GM18858 (cell line): ENCODE results near the gene EPHB2.
"Not testable (repeated sequence)": the region's sequence is repeated elsewhere in the genome, so short reads cannot be mapped to it uniquely, and the experiment has no call there.

Source experiments
- ATAC-seq: cut with Tn5 transposase; IDR thresholded peaks from one replicate; pipeline ENCODE4 v1.9.1; 2021; ENCODE audit not compliant: unreplicated experiment

EPHB2 gene

GRCh38 chr1:22831729-22832413, 121.2 kb downstream of the EPHB2 start:
- ATAC-seq, result no peak

DNA sequence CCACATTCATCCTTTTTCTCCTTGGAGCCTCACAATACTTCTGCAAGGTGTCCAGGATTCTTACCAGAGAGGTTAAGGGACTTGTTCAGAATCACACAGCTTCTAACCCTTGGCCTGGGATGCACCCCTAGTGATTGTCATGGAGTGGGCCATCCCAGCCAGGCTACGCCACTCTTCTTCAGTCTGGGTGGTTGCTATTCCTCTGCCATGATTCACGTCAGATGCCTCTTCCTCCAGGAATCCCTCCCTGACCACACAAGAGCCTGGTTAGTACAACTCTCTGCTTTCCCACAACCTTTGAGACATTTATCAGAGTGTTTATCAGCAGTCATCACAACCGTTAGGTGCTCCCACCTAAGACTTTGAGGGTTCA, 121.8 kb downstream of the EPHB2 start:
- ATAC-seq, result no peak

GRCh38 chr1:22833699-22834098, 123.1 kb downstream of the EPHB2 start:
- ATAC-seq, result no peak

DNA sequence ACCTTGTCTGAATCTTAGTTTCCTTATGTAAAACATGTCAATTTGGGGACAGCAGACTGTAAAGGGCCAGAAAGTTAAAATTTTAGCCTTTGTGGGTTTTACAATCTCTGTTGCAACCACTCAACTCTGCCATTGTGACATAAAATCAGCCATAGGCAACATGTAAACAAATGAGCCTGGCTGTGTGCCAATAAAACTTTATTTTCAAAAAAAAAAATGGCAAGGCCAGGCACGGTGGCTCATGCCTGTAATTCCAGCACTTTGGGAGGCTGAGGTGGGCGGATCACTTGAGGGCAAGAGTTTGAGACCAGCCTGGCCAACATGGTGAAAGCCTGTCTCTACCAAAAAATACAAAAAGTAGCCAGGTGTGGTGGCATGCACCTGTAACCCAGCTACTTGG, 123.8 kb downstream of the EPHB2 start:
- not testable (repeated sequence) for ATAC-seq

DNA sequence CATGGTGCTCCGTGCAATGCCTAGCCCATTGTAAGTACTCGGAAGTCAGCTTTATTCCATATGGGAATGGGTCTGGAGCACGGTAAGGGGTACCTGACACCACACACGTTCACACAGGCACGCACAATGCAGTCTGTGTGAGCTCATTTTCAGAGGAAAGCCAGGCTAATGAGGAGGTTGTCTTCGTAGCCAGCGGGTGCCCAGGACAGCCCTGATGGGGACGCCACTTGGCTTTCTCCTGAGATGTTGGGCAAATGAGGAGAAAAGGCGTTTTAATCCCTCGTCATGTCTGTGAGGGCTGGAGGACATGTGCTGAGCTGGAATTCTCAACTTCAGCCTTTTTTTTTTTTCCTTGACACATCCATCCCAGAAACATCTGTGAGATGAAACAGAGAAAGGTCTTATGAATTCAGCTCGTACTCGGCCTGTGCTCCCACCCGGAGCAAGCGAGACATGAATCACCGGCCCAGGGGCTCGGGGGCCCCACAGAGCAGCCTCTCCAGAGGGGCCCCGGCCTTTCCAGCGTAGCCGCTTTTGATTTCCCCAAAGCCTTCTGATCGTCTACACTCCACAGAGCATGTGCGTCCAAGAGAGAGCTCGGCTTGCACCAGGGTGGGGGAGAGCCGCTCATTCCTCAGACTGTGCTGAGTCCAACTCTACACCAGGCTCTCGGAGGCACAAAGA, 125.1 kb downstream of the EPHB2 start:
- no peak for ATAC-seq

DNA sequence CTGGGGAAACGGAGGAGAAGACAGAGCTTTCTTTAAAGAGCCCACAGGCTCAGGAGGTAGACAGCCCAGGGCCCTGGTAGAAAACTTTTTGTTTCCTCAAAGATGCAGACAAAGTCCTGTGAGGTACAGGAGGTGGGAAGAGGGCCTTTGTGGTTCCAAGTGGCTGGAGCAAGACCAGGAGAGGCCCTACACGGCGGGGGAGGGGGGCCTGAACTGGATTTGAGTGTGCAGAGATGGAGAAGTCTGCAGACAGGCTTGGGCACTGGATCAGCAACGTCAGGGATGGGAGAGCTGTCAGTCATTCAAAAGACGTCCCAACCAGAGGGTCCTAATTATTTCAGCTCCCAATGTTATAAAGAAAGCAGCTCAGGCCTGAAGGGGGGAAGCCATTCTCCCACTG, 126.2 kb downstream of the EPHB2 start:
- ATAC-seq, result no peak

DNA sequence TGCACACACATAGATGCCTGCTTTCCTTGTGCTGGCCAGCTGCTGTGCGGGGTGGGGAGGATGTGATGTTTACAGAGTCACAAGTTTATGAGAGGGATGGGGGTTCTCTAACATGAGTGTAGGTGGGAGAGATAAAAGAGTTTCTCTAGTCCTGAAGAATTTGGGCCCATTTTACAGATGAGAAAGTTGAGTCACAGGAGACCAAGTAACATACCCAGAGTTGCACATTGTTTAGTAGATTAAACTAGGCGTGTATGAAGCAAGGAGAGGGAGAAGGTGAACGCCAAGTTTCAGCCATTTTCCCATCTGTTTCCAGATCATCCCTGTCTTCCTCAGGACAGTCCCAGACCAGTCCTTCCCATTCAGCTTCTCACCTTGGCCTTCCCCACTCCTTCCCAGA, 126.7 kb downstream of the EPHB2 start:
- no peak for ATAC-seq

DNA sequence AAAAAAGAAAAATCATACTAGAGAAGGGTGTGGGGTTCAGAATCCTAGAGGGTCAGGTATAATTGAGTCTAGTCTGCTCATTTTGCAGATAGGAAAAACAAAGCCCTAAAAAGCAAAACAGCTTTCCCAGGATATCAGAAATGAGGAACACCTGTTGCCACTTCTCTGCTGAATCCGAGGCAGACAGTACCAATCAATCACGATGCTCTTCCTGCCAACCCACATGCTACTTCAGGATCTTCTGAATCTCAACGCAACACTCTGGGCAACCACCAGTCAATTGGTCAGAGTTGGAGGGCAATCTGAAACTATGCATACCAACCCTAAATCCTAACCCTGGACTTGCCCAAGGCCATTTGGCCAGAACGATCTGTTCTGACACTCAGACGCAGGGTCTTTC, 128.3 kb downstream of the EPHB2 start:
- no peak for ATAC-seq

- no peak for ATAC-seq
Measured at GRCh38 chr1:22839806-22840205, 129.2 kb downstream of the EPHB2 start.

DNA sequence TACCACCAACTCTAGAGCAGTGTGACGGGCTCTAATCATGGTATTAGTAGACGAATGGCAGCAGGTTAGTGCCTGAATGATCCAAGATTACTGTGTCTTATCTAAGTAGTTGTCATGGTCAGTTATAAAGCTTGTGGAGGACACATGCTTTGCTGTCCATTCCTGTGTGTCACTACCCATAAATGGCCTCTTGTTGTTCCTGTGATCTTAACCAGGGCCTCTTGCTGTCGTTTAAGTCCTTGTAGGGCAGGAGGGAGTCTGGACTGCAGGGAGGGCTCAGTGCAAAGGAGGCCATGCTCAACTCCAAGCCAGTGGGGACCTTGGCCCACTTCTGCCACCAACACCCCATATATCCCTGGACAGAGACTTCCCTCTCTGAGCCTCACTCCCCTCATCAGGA, 130.5 kb downstream of the EPHB2 start:
- no peak for ATAC-seq

GRCh38 chr1:22841860-22842281, 131.2 kb downstream of the EPHB2 start:
- no peak for ATAC-seq

DNA sequence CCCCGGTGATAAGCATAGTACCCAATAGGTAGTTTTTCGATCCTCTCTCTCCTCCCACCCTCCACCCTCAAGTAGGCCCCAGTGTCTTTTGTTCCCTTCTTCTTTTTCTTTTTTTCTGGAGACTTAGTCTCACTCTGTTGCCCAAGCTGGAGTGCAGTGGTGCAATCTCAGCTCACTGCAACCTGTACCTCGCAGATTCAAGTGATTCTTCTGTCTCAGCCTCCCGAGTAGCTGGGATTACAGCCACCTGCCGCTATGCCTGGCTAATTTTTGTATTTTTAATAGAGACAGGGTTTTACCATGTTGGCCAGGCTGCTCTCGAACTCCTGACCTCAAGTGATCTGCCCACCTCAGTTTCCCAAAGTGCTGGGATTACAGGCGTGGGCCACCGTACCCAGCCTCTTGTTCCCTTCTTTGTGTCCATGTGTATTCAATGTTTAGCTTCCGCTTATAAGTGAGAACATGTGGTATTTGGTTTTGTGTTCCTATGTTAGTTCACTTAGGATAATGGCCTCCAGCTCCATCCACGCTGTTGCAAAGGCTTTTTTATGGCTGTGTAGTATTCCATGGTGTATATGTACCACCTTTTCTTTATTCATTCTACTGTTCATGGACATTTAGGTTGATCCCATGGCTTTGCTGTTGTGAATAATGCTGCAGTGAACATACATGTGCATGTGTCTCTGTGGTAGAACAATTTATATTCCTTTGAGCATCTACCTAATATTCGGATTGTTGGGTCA, 133.0 kb downstream of the EPHB2 start:
- ATAC-seq, result not testable (repeated sequence)

DNA sequence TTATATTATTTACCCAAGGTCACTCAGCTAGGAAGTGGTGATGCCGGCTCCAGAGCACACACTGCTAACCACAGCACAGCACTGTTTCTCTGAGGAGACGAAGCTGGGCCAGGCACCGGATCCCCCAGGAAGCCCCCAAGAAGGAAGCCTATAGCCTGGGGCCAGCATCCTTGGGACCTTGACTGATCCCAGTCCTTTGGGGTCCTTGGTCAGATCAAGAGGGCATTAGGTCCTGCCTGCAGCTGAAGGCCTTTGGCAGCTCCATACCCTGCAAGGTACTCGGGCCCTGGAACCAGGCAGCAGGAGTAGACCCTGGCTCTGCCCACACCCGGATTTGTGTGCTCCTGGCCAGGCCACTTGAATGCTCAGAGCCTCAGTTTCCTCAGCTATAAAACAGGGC, 134.0 kb downstream of the EPHB2 start:
- no peak for ATAC-seq

DNA sequence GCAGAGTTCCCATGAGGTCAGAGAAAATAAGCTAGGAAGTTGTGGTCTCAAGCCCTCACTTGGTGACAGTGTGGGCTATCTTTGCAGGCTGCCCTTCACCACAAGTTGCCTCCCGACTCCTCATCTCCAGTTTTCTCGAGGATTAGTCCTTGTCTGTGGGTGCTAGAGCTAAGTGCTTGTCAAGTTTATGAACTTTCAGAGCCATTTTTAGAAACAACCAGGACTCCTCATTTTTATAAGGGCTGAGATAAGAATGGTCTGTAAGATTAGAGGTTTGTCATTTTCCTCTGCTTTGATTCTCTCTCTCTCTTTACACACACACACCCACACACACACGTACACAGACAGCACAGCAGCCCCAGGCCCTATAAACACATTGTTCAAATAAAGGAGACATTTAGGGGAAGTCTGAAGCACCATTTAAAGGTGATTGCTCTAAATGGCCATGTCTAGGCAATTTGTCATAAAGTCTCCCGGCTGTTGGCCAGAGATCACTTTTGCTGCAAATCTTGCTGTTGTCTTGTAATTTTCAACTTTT, 134.8 kb downstream of the EPHB2 start:
- no peak for ATAC-seq

DNA sequence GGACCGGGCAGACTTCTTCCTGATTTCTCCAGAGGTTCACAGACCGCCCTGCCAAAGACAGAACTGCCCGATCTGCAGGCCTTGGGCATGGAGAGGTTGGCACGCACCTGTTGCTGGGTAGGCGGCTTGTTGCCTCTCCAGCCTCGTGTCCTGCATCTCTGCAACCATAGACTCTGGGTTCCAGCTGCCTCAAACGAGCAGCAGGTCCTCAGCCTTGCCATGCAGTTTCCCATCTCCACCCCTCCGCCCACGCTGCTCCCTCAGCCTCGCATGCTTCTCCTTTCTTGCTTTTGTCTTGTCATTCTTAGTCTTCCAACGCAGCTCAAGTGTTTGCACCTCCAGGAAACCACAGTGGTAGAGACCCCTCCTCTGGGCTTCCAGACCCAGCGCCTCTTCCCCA, 135.8 kb downstream of the EPHB2 start:
- no peak for ATAC-seq

GRCh38 chr1:22847249-22847648, 136.6 kb downstream of the EPHB2 start:
- ATAC-seq, result no peak

DNA sequence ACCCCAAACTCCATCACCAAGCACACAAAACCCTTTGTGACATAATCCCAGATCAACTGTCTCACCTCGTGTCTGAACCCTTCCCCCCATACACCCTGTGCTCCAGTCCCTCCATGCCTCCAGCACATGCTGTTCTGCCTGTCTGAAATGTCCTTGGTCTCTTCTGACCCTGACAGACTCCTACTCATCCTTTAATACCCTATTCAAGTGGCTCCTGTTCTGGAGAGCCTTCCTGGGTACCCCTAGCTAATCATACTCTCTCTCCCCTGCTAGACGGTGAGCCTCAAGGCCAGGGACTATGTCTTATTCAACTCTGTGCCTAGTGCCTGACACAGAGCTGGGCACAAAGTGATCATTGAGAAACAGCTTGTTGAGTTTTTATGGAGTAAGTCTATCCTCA, 137.1 kb downstream of the EPHB2 start:
- no peak for ATAC-seq

GRCh38 chr1:22848405-22848804, 137.8 kb downstream of the EPHB2 start:
- no peak for ATAC-seq

GRCh38 chr1:22849770-22850169, 139.1 kb downstream of the EPHB2 start:
- no peak for ATAC-seq

GRCh38 chr1:22850281-22850680, 139.6 kb downstream of the EPHB2 start:
- no peak for ATAC-seq

DNA sequence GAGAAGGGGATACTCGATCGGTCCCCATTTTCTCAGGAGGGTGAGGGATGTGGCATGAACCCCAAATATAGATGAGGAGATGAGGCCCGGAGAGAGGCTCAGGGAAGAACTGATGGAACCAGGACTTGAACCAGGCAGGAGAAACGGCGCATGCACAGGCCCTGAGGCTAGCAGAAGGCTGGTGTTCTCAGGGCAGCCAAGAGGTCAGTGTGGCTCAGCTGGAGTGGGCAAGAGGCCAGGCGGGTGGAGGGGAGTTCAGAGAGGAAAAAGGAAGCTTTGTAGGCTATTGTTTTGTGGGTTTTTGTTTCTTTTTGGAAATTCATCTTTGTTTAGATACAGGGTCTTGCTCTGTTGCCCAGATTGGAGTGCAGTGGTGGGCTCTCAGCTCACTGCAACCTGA, 140.0 kb downstream of the EPHB2 start:
- no peak for ATAC-seq

DNA sequence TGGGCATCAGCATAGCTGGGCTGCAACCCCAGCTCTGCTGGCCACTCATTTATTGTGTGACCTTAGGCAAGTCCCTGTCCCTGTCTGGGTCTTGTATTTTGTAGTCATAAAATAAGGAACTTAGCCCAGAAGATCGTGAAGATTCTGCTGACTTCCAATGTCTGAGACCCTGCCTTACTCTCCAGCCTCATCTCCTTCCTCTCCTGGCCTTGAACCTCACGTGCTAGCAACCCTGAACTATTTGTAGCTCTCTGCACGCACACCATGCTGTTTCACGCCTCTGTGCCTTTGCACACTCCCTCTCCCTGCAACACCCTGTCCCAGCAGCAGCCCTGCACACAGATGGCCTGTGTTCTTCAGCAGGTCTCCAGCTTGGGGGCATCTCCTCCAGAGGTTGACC, 140.9 kb downstream of the EPHB2 start:
- no peak for ATAC-seq
